H9 (cell line): ENCODE data around the gene CST3. TPM values are rescaled to one million over a fixed set of nuclear protein-coding genes. Genes with fewer than 3 reads are reported as not detected.

Experiments
- DNase-seq: peaks from one replicate; pipeline ENCODE4 v3.0.0-alpha.2; 2017
- H2AFZ ChIP-seq: one replicate; pipeline ENCODE4 v1.6.1; 2013; ENCODE audit warnings: mild to moderate bottlenecking, low read length, control low read depth, moderate library complexity
- H2AK5ac ChIP-seq: 2 replicates; pipeline ENCODE4 v1.6.1; 2013; ENCODE audit warnings: low read length, control low read depth, mixed read lengths; ENCODE audit not compliant: insufficient read length
- H2BK120ac ChIP-seq: one replicate; pipeline ENCODE4 v1.6.1; 2013; ENCODE audit warnings: low read depth, mild to moderate bottlenecking, low read length, control low read depth, inconsistent platforms; ENCODE audit not compliant: poor library complexity, severe bottlenecking
- H2BK12ac ChIP-seq: 2 replicates; pipeline ENCODE4 v1.6.1; 2013; ENCODE audit warnings: low read length, control low read depth, mixed read lengths, low read depth; ENCODE audit not compliant: insufficient read length
- H2BK15ac ChIP-seq: 2 replicates; pipeline ENCODE4 v1.6.1; 2013; ENCODE audit warnings: low read depth, low read length, control low read depth
- H2BK20ac ChIP-seq: one replicate; pipeline ENCODE4 v1.6.1; 2013; ENCODE audit warnings: low read depth, mild to moderate bottlenecking, low read length, control low read depth, inconsistent platforms; ENCODE audit not compliant: poor library complexity, severe bottlenecking
- H2BK5ac ChIP-seq: 2 replicates; pipeline ENCODE4 v1.6.1; 2013; ENCODE audit warnings: low read length, control low read depth, mixed read lengths; ENCODE audit not compliant: insufficient read length
- H3K14ac ChIP-seq: 2 replicates; pipeline ENCODE4 v1.6.1; 2013; ENCODE audit warnings: low read length, control low read depth; ENCODE audit not compliant: insufficient read depth
- H3K18ac ChIP-seq: 2 replicates; pipeline ENCODE4 v1.6.1; 2013; ENCODE audit warnings: low read depth, mild to moderate bottlenecking, mixed read lengths, low read length, control low read depth; ENCODE audit not compliant: insufficient read length
- H3K23ac ChIP-seq: 2 replicates; pipeline ENCODE4 v1.6.1; 2013; ENCODE audit warnings: low read length, control low read depth, mixed read lengths, low read depth; ENCODE audit not compliant: insufficient read length
- H3K23me2 ChIP-seq: 2 replicates; pipeline ENCODE4 v1.6.1; 2013; ENCODE audit warnings: low read depth, mild to moderate bottlenecking, mixed read lengths, low read length, control low read depth; ENCODE audit not compliant: insufficient read length, poor library complexity, severe bottlenecking
- H3K27ac ChIP-seq: 2 replicates; pipeline ENCODE4 v1.5.1; 2013; ENCODE audit warnings: low read length, control low read depth, mixed read lengths, low read depth; ENCODE audit not compliant: insufficient read length
- H3K27me3 ChIP-seq: 2 replicates; pipeline ENCODE4 v1.6.1; 2013; ENCODE audit warnings: low read length, control low read depth, inconsistent platforms; ENCODE audit not compliant: insufficient read depth
- H3K4ac ChIP-seq: 2 replicates; pipeline ENCODE4 v1.6.1; 2013; ENCODE audit warnings: low read depth, mild to moderate bottlenecking, control low read depth, inconsistent platforms, low read length, moderate library complexity
- H3K4me1 ChIP-seq: 2 replicates; pipeline ENCODE4 v1.6.1; 2013; ENCODE audit warnings: low read length, control low read depth, inconsistent platforms; ENCODE audit not compliant: insufficient read depth
- H3K4me2 ChIP-seq: 2 replicates; pipeline ENCODE4 v1.6.1; 2013; ENCODE audit warnings: low read length, control low read depth, mixed read lengths; ENCODE audit not compliant: insufficient read length, insufficient read depth
- H3K56ac ChIP-seq: 2 replicates; pipeline ENCODE4 v1.6.1; 2013; ENCODE audit warnings: low read depth, mild to moderate bottlenecking, mixed read lengths, low read length, control low read depth; ENCODE audit not compliant: insufficient read length
- H3K79me1 ChIP-seq: 2 replicates; pipeline ENCODE4 v1.6.1; 2013; ENCODE audit warnings: low read depth, mild to moderate bottlenecking, moderate library complexity, low read length, control low read depth, inconsistent platforms; ENCODE audit not compliant: insufficient read depth, poor library complexity, severe bottlenecking
- H3K79me2 ChIP-seq: 2 replicates; pipeline ENCODE4 v1.6.1; 2013; ENCODE audit warnings: low read length, control low read depth, inconsistent platforms; ENCODE audit not compliant: insufficient read depth
- H3K9ac ChIP-seq: 2 replicates; pipeline ENCODE4 v1.6.1; 2013; ENCODE audit warnings: low read length, control low read depth, mixed read lengths; ENCODE audit not compliant: insufficient read length; ENCODE audit errors: extremely low read depth
- H3K9me3 ChIP-seq: one replicate; pipeline ENCODE4 v1.6.1; 2013; ENCODE audit warnings: low read depth, low read length, inconsistent platforms; ENCODE audit not compliant: control insufficient read depth
- H3T11ph ChIP-seq: one replicate; pipeline ENCODE4 v1.6.1; 2013; ENCODE audit warnings: mild to moderate bottlenecking, low read length, control low read depth, inconsistent platforms
- H4K20me1 ChIP-seq: one replicate; pipeline ENCODE4 v1.6.1; 2013; ENCODE audit not compliant: control insufficient read depth, insufficient read length, insufficient read depth
- H4K5ac ChIP-seq: 2 replicates; pipeline ENCODE4 v1.6.1; 2013; ENCODE audit warnings: low read depth, mild to moderate bottlenecking, mixed read lengths, low read length, control low read depth; ENCODE audit not compliant: insufficient read length
- H4K8ac ChIP-seq: replicated peaks from 2 replicates; pipeline ENCODE4 v1.6.1; 2013; ENCODE audit warnings: low read length, control low read depth, mixed read lengths, low read depth; ENCODE audit not compliant: insufficient read length
- H4K91ac ChIP-seq: 2 replicates; pipeline ENCODE4 v1.6.1; 2013; ENCODE audit warnings: low read depth, mild to moderate bottlenecking, moderate library complexity, mixed read lengths, low read length, control low read depth; ENCODE audit not compliant: insufficient read length
- H3K27ac Mint-ChIP-seq, 3 experiments: 2 replicates in 2 of 3; 3 replicates in 1 of 3; pipeline ENCODE4 v1.8.0; 2020 to 2021; ENCODE audit warnings: mixed read lengths in 3 of 3, mild to moderate bottlenecking in 1 of 3, moderate library complexity in 1 of 3
- H3K27me3 Mint-ChIP-seq: 2 replicates; pipeline ENCODE4 v1.8.0; 2021; ENCODE audit warnings: low read depth, mild to moderate bottlenecking, moderate library complexity, mixed read lengths
- H3K36me3 Mint-ChIP-seq, 3 experiments: 2 replicates in 2 of 3; 3 replicates in 1 of 3; pipeline ENCODE4 v1.8.0; 2020 to 2021; ENCODE audit warnings: low read depth in 3 of 3, mixed read lengths in 3 of 3; ENCODE audit not compliant: insufficient read depth in 1 of 3
- H3K4me1 Mint-ChIP-seq, 2 experiments: 2 replicates each; pipeline ENCODE4 v1.8.0; 2020; ENCODE audit warnings: mixed read lengths in 2 of 2
- H3K4me3 Mint-ChIP-seq, 2 experiments: 2 replicates in 1 of 2; 3 replicates in 1 of 2; pipeline ENCODE4 v1.8.0; 2020 to 2021; ENCODE audit warnings: mild to moderate bottlenecking in 2 of 2, mixed read lengths in 2 of 2, moderate library complexity in 1 of 2
- H3K9me3 Mint-ChIP-seq, 2 experiments: 2 replicates in 1 of 2; 3 replicates in 1 of 2; pipeline ENCODE4 v1.8.0; 2020; ENCODE audit warnings: mild to moderate bottlenecking in 2 of 2, mixed read lengths in 2 of 2, moderate library complexity in 1 of 2
- CTCF ChIP-seq: fragments of 200-600 bp; sonication (generic); conservative IDR thresholded peaks from 3 replicates; pipeline ENCODE4 v1.8.0; 2021; ENCODE audit warnings: antibody characterized with exemption, mild to moderate bottlenecking
- WGBS: extraction: QIAGEN DNeasy Blood & Tissue Kit; methylation state at CpG from one replicate; pipeline ENCODE4 v1.1.7; 2013; ENCODE audit warnings: missing lambda C conversion rate, low lambda C conversion rate, mixed read lengths; ENCODE audit not compliant: insufficient read length; ENCODE audit errors: extremely low coverage; 5-methylcytosine and 5-hydroxymethylcytosine counted together
- total RNA-seq: library from RNA; stranded (reverse); gene quantifications from 2 replicates; pipeline ENCODE4 v1.2.1, GENCODE V29; 2021

Gene CST3
- total RNA-seq, 1 experiment from 2014 or later: 77.2 TPM

- Histone ChIP-seq H2BK15ac (no peak overlapping the region), H2AK5ac (no peak overlapping the region), H2BK5ac (no peak overlapping the region), H3K79me2 (no peaks in the 10 kb centered on the region), H4K91ac (no peak overlapping the region), H3K27ac (no peak overlapping the region), H2BK120ac (no peak overlapping the region), H4K20me1 (no peaks in the 10 kb centered on the region), H3K79me1 (no peaks in the 10 kb centered on the region), H3K18ac (no peak overlapping the region), H3K23ac (no peak overlapping the region), H3K23me2 (no peaks in the 10 kb centered on the region), H3K4me1 (no peaks in the 10 kb centered on the region), H2BK20ac (no peak overlapping the region), H3K9ac (no peak overlapping the region), H4K5ac (no peak overlapping the region), H2AFZ (no peak overlapping the region), H3K14ac (no peak overlapping the region), H3K4ac (no peak overlapping the region), H4K8ac (no peak overlapping the region), H3K27me3 (no peaks in the 10 kb centered on the region), H3K9me3 (no peaks in the 10 kb centered on the region), H3T11ph (no peak overlapping the region), H3K56ac (no peak overlapping the region), H2BK12ac (no peak overlapping the region), H3K4me2 (no peak overlapping the region)
- DNase-seq: no peak
- no peaks in the 10 kb centered on the region for H3K4me1 Mint-ChIP-seq
- peak; percentile 43; the same call in 2 of the 3 replicates for TF ChIP-seq CTCF
- no peaks in the 10 kb centered on the region for H3K9me3 Mint-ChIP-seq
- no peak overlapping the region for H3K27ac Mint-ChIP-seq
- no peaks in the 10 kb centered on the region for H3K27me3 Mint-ChIP-seq
- H3K36me3 Mint-ChIP-seq: no peaks in the 10 kb centered on the region
- no peak overlapping the region for H3K4me3 Mint-ChIP-seq
- WGBS: no CpG with 5 or more reads among the region's 4 CpGs
Observed at GRCh38 chr20:23666189-23666588, 28.4 kb upstream of the CST3 start.
